H9 (cell line): ENCODE results near the gene TPX2. TPM values are rescaled to one million over a fixed set of nuclear protein-coding genes. Genes with fewer than 3 reads are reported as not detected.

Experiments used
- DNase-seq: peaks from one replicate; pipeline ENCODE4 v3.0.0-alpha.2; 2017
- H2AFZ ChIP-seq: one replicate; pipeline ENCODE4 v1.6.1; 2013; ENCODE audit warnings: mild to moderate bottlenecking, low read length, control low read depth, moderate library complexity
- H2AK5ac ChIP-seq: 2 replicates; pipeline ENCODE4 v1.6.1; 2013; ENCODE audit warnings: low read length, control low read depth, mixed read lengths; ENCODE audit not compliant: insufficient read length
- H2BK120ac ChIP-seq: one replicate; pipeline ENCODE4 v1.6.1; 2013; ENCODE audit warnings: low read depth, mild to moderate bottlenecking, low read length, control low read depth, inconsistent platforms; ENCODE audit not compliant: poor library complexity, severe bottlenecking
- H2BK12ac ChIP-seq: 2 replicates; pipeline ENCODE4 v1.6.1; 2013; ENCODE audit warnings: low read length, control low read depth, mixed read lengths, low read depth; ENCODE audit not compliant: insufficient read length
- H2BK15ac ChIP-seq: 2 replicates; pipeline ENCODE4 v1.6.1; 2013; ENCODE audit warnings: low read depth, low read length, control low read depth
- H2BK20ac ChIP-seq: one replicate; pipeline ENCODE4 v1.6.1; 2013; ENCODE audit warnings: low read depth, mild to moderate bottlenecking, low read length, control low read depth, inconsistent platforms; ENCODE audit not compliant: poor library complexity, severe bottlenecking
- H2BK5ac ChIP-seq: 2 replicates; pipeline ENCODE4 v1.6.1; 2013; ENCODE audit warnings: low read length, control low read depth, mixed read lengths; ENCODE audit not compliant: insufficient read length
- H3K14ac ChIP-seq: 2 replicates; pipeline ENCODE4 v1.6.1; 2013; ENCODE audit warnings: low read length, control low read depth; ENCODE audit not compliant: insufficient read depth
- H3K18ac ChIP-seq: 2 replicates; pipeline ENCODE4 v1.6.1; 2013; ENCODE audit warnings: low read depth, mild to moderate bottlenecking, mixed read lengths, low read length, control low read depth; ENCODE audit not compliant: insufficient read length
- H3K23ac ChIP-seq: 2 replicates; pipeline ENCODE4 v1.6.1; 2013; ENCODE audit warnings: low read length, control low read depth, mixed read lengths, low read depth; ENCODE audit not compliant: insufficient read length
- H3K23me2 ChIP-seq: 2 replicates; pipeline ENCODE4 v1.6.1; 2013; ENCODE audit warnings: low read depth, mild to moderate bottlenecking, mixed read lengths, low read length, control low read depth; ENCODE audit not compliant: insufficient read length, poor library complexity, severe bottlenecking
- H3K27ac ChIP-seq: 2 replicates; pipeline ENCODE4 v1.5.1; 2013; ENCODE audit warnings: low read length, control low read depth, mixed read lengths, low read depth; ENCODE audit not compliant: insufficient read length
- H3K27me3 ChIP-seq: 2 replicates; pipeline ENCODE4 v1.6.1; 2013; ENCODE audit warnings: low read length, control low read depth, inconsistent platforms; ENCODE audit not compliant: insufficient read depth
- H3K4ac ChIP-seq: 2 replicates; pipeline ENCODE4 v1.6.1; 2013; ENCODE audit warnings: low read depth, mild to moderate bottlenecking, control low read depth, inconsistent platforms, low read length, moderate library complexity
- H3K4me1 ChIP-seq: 2 replicates; pipeline ENCODE4 v1.6.1; 2013; ENCODE audit warnings: low read length, control low read depth, inconsistent platforms; ENCODE audit not compliant: insufficient read depth
- H3K4me2 ChIP-seq: 2 replicates; pipeline ENCODE4 v1.6.1; 2013; ENCODE audit warnings: low read length, control low read depth, mixed read lengths; ENCODE audit not compliant: insufficient read length, insufficient read depth
- H3K56ac ChIP-seq: 2 replicates; pipeline ENCODE4 v1.6.1; 2013; ENCODE audit warnings: low read depth, mild to moderate bottlenecking, mixed read lengths, low read length, control low read depth; ENCODE audit not compliant: insufficient read length
- H3K79me1 ChIP-seq: 2 replicates; pipeline ENCODE4 v1.6.1; 2013; ENCODE audit warnings: low read depth, mild to moderate bottlenecking, moderate library complexity, low read length, control low read depth, inconsistent platforms; ENCODE audit not compliant: insufficient read depth, poor library complexity, severe bottlenecking
- H3K79me2 ChIP-seq: 2 replicates; pipeline ENCODE4 v1.6.1; 2013; ENCODE audit warnings: low read length, control low read depth, inconsistent platforms; ENCODE audit not compliant: insufficient read depth
- H3K9ac ChIP-seq: 2 replicates; pipeline ENCODE4 v1.6.1; 2013; ENCODE audit warnings: low read length, control low read depth, mixed read lengths; ENCODE audit not compliant: insufficient read length; ENCODE audit errors: extremely low read depth
- H3K9me3 ChIP-seq: one replicate; pipeline ENCODE4 v1.6.1; 2013; ENCODE audit warnings: low read depth, low read length, inconsistent platforms; ENCODE audit not compliant: control insufficient read depth
- H3T11ph ChIP-seq: one replicate; pipeline ENCODE4 v1.6.1; 2013; ENCODE audit warnings: mild to moderate bottlenecking, low read length, control low read depth, inconsistent platforms
- H4K20me1 ChIP-seq: one replicate; pipeline ENCODE4 v1.6.1; 2013; ENCODE audit not compliant: control insufficient read depth, insufficient read length, insufficient read depth
- H4K5ac ChIP-seq: 2 replicates; pipeline ENCODE4 v1.6.1; 2013; ENCODE audit warnings: low read depth, mild to moderate bottlenecking, mixed read lengths, low read length, control low read depth; ENCODE audit not compliant: insufficient read length
- H4K8ac ChIP-seq: replicated peaks from 2 replicates; pipeline ENCODE4 v1.6.1; 2013; ENCODE audit warnings: low read length, control low read depth, mixed read lengths, low read depth; ENCODE audit not compliant: insufficient read length
- H4K91ac ChIP-seq: 2 replicates; pipeline ENCODE4 v1.6.1; 2013; ENCODE audit warnings: low read depth, mild to moderate bottlenecking, moderate library complexity, mixed read lengths, low read length, control low read depth; ENCODE audit not compliant: insufficient read length
- H3K27ac Mint-ChIP-seq, 3 experiments: 2 replicates in 2 of 3; 3 replicates in 1 of 3; pipeline ENCODE4 v1.8.0; 2020 to 2021; ENCODE audit warnings: mixed read lengths in 3 of 3, mild to moderate bottlenecking in 1 of 3, moderate library complexity in 1 of 3
- H3K27me3 Mint-ChIP-seq: 2 replicates; pipeline ENCODE4 v1.8.0; 2021; ENCODE audit warnings: low read depth, mild to moderate bottlenecking, moderate library complexity, mixed read lengths
- H3K36me3 Mint-ChIP-seq, 3 experiments: 2 replicates in 2 of 3; 3 replicates in 1 of 3; pipeline ENCODE4 v1.8.0; 2020 to 2021; ENCODE audit warnings: low read depth in 3 of 3, mixed read lengths in 3 of 3; ENCODE audit not compliant: insufficient read depth in 1 of 3
- H3K4me1 Mint-ChIP-seq, 2 experiments: 2 replicates each; pipeline ENCODE4 v1.8.0; 2020; ENCODE audit warnings: mixed read lengths in 2 of 2
- H3K4me3 Mint-ChIP-seq, 2 experiments: 2 replicates in 1 of 2; 3 replicates in 1 of 2; pipeline ENCODE4 v1.8.0; 2020 to 2021; ENCODE audit warnings: mild to moderate bottlenecking in 2 of 2, mixed read lengths in 2 of 2, moderate library complexity in 1 of 2
- H3K9me3 Mint-ChIP-seq, 2 experiments: 2 replicates in 1 of 2; 3 replicates in 1 of 2; pipeline ENCODE4 v1.8.0; 2020; ENCODE audit warnings: mild to moderate bottlenecking in 2 of 2, mixed read lengths in 2 of 2, moderate library complexity in 1 of 2
- WGBS: extraction: QIAGEN DNeasy Blood & Tissue Kit; methylation state at CpG from one replicate; pipeline ENCODE4 v1.1.7; 2013; ENCODE audit warnings: missing lambda C conversion rate, low lambda C conversion rate, mixed read lengths; ENCODE audit not compliant: insufficient read length; ENCODE audit errors: extremely low coverage; 5-methylcytosine and 5-hydroxymethylcytosine counted together
- total RNA-seq: library from RNA; stranded (reverse); gene quantifications from 2 replicates; pipeline ENCODE4 v1.2.1, GENCODE V29; 2021
- TF ChIP-seq, protein P1 (sequence below): fragments of 200-600 bp; sonication (generic); conservative IDR thresholded peaks from 3 replicates; pipeline ENCODE4 v1.8.0; 2021; ENCODE audit warnings: antibody characterized with exemption, mild to moderate bottlenecking

The TPX2 gene
- total RNA-seq, 1 experiment from 2014 or later, result 161 TPM

DNA sequence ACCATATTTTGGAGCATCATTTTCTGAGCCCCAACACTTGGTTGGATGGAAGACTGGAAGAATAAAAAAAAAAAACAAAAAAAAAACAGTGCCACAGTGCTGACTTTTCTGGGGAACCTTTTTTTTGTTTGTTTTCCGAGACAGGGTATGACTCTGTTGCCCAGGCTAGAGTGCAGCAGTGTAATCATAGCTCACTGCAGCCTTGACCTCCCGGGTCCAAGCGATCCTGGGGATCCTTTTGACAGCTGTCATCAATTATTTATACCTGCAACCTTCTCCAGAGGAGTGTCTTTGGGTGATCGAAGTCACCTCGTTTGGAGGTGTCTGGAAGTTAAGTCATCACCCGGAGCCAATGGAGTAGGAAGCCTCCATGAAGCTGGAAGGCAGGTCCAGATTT is 7.8 kb upstream of the TPX2 start:
- no peak for DNase-seq
- H3K27me3 ChIP-seq, result no peaks in the 10 kb centered on the region
- no peak overlapping the region for H4K8ac ChIP-seq
- Mint-ChIP-seq H3K27me3 (no peaks in the 10 kb centered on the region), H3K4me1 (0 out of 4 replicates have a peak, but pooled peaks cover 0 to 2% of the 10 kb centered on the region in 2 experiments), H3K27ac (no peak overlapping the region; a peak in 1 of 7 replicates), H3K36me3 (no peaks in the 10 kb centered on the region), H3K4me3 (no peak overlapping the region), H3K9me3 (no peaks in the 10 kb centered on the region)
- H3K18ac ChIP-seq, result no peak overlapping the region
- H2BK120ac ChIP-seq, result no peak overlapping the region
- H2BK20ac ChIP-seq, result no peak overlapping the region
- H3K9me3 ChIP-seq, result no peaks in the 10 kb centered on the region
- no peaks in the 10 kb centered on the region for H3K79me2 ChIP-seq
- no peaks in the 10 kb centered on the region for H3K23me2 ChIP-seq
- H3K79me1 ChIP-seq, result no peaks in the 10 kb centered on the region
- H2BK5ac ChIP-seq, result no peak overlapping the region
- no peak overlapping the region for H3T11ph ChIP-seq
- no peak overlapping the region for H3K56ac ChIP-seq
- no peak overlapping the region for H3K4ac ChIP-seq
- H2BK15ac ChIP-seq, result no peak overlapping the region
- no peaks in the 10 kb centered on the region for H4K20me1 ChIP-seq
- WGBS, result no CpG with 5 or more reads among the region's 6 CpGs
- no peak overlapping the region for H3K14ac ChIP-seq
- H3K23ac ChIP-seq, result no peak overlapping the region
- H2AK5ac ChIP-seq, result no peak overlapping the region
- TF ChIP-seq, protein P1, sequence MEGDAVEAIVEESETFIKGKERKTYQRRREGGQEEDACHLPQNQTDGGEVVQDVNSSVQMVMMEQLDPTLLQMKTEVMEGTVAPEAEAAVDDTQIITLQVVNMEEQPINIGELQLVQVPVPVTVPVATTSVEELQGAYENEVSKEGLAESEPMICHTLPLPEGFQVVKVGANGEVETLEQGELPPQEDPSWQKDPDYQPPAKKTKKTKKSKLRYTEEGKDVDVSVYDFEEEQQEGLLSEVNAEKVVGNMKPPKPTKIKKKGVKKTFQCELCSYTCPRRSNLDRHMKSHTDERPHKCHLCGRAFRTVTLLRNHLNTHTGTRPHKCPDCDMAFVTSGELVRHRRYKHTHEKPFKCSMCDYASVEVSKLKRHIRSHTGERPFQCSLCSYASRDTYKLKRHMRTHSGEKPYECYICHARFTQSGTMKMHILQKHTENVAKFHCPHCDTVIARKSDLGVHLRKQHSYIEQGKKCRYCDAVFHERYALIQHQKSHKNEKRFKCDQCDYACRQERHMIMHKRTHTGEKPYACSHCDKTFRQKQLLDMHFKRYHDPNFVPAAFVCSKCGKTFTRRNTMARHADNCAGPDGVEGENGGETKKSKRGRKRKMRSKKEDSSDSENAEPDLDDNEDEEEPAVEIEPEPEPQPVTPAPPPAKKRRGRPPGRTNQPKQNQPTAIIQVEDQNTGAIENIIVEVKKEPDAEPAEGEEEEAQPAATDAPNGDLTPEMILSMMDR, result no peak
- no peak overlapping the region for H3K27ac ChIP-seq
- H2BK12ac ChIP-seq, result no peak overlapping the region
- no peak overlapping the region for H3K4me2 ChIP-seq
- no peaks in the 10 kb centered on the region for H3K4me1 ChIP-seq
- H4K5ac ChIP-seq, result no peak overlapping the region
- H3K9ac ChIP-seq, result no peak overlapping the region
- H2AFZ ChIP-seq, result no peak overlapping the region
- H4K91ac ChIP-seq, result no peak overlapping the region
